Muscle layer of duodenum (tissue), 2 donors: Measurements from ENCODE around the gene CD300A.
A peak's percentile ranks its signal among the peaks of the same experiment; 100 is the strongest.

Experiments used
- H3K27ac ChIP-seq: one replicate; pipeline ENCODE4 v1.7.0; 2013; ENCODE audit warnings: mild to moderate bottlenecking, low read length
- H3K27me3 ChIP-seq: one replicate; pipeline ENCODE4 v1.7.0; 2013; ENCODE audit warnings: low read depth, mild to moderate bottlenecking, control low read depth, low read length
- H3K36me3 ChIP-seq, 2 donors: one replicate each; pipeline ENCODE4 v1.7.0; 2013; ENCODE audit warnings: low read length in 2 of 2, control low read depth in 1 of 2, mild to moderate bottlenecking in 1 of 2; ENCODE audit not compliant: insufficient read depth in 2 of 2, control insufficient read depth in 1 of 2
- H3K4me1 ChIP-seq, 2 donors: one replicate each; pipeline ENCODE4 v1.7.0; 2013; ENCODE audit warnings: low read length in 2 of 2, mild to moderate bottlenecking in 2 of 2, control low read depth in 1 of 2, moderate library complexity in 1 of 2; ENCODE audit not compliant: insufficient read depth in 2 of 2, control insufficient read depth in 1 of 2
- H3K4me3 ChIP-seq, 2 donors: one replicate each; pipeline ENCODE4 v1.7.0; 2013; ENCODE audit warnings: low read length in 2 of 2, low read depth in 1 of 2, mild to moderate bottlenecking in 1 of 2
- H3K9me3 ChIP-seq, 2 donors: one replicate each; pipeline ENCODE4 v1.7.0; 2013; ENCODE audit warnings: low read length in 2 of 2, control low read depth in 1 of 2, mild to moderate bottlenecking in 1 of 2; ENCODE audit not compliant: control insufficient read depth in 1 of 2
- donor health status: healthy.

The CD300A gene

GRCh38 chr17:74442291-74442669 is 24.2 kb upstream of the CD300A start:
- Histone ChIP-seq H3K36me3 (peaks cover 0 to 4% of the 10 kb centered on the region in 2 donors), H3K27ac (peak overlapping the region; percentile 40), H3K27me3 (no peaks in the 10 kb centered on the region), H3K4me1 (peaks cover 16 to 29% of the 10 kb centered on the region in 2 donors), H3K4me3 (no peak overlapping the region), H3K9me3 (peaks cover 0 to 7% of the 10 kb centered on the region in 2 donors)

- Histone ChIP-seq H3K27ac (peak overlapping the region; percentile 76), H3K4me3 (peak overlapping the region in 1 of 2 donors; percentile 27), H3K9me3 (peaks cover 0 to under 1% of the 10 kb centered on the region in 2 donors), H3K4me1 (peaks cover 16 to 29% of the 10 kb centered on the region in 2 donors), H3K27me3 (no peaks in the 10 kb centered on the region), H3K36me3 (peaks cover 0 to 4% of the 10 kb centered on the region in 2 donors)
Measured at GRCh38 chr17:74442670-74443515, 23.5 kb upstream of the CD300A start.

- H3K27ac ChIP-seq = peak overlapping the region; percentile 76
Measured at GRCh38 chr17:74443516-74444296, 22.7 kb upstream of the CD300A start.

GRCh38 chr17:74444406-74444805 is 22.0 kb upstream of the CD300A start:
- peak overlapping the region; percentile 76 for H3K27ac ChIP-seq
- no peak overlapping the region for H3K4me3 ChIP-seq
- no peaks in the 10 kb centered on the region for H3K27me3 ChIP-seq
- H3K36me3 ChIP-seq = peaks cover 0 to 4% of the 10 kb centered on the region in 2 donors
- peaks cover 16 to 29% of the 10 kb centered on the region in 2 donors for H3K4me1 ChIP-seq
- no peaks in the 10 kb centered on the region for H3K9me3 ChIP-seq

More at GRCh38 chr17:74443516-74444296, 22.7 kb upstream of the CD300A start:
- H3K9me3 ChIP-seq = no peaks in the 10 kb centered on the region
- H3K27me3 ChIP-seq = no peaks in the 10 kb centered on the region
- peak overlapping the region in 1 of 2 donors; percentile 27 for H3K4me3 ChIP-seq
- peaks cover 0 to 4% of the 10 kb centered on the region in 2 donors for H3K36me3 ChIP-seq
- H3K4me1 ChIP-seq = peaks cover 16 to 29% of the 10 kb centered on the region in 2 donors

- H3K4me3 ChIP-seq = no peak overlapping the region
- H3K27me3 ChIP-seq = no peaks in the 10 kb centered on the region
- peaks cover 16 to 29% of the 10 kb centered on the region in 2 donors for H3K4me1 ChIP-seq
- peaks cover 0 to under 1% of the 10 kb centered on the region in 2 donors for H3K36me3 ChIP-seq
- no peaks in the 10 kb centered on the region for H3K9me3 ChIP-seq
- H3K27ac ChIP-seq = no peak overlapping the region
Measured at GRCh38 chr17:74445158-74445557, 21.3 kb upstream of the CD300A start.

- no peaks in the 10 kb centered on the region for H3K36me3 ChIP-seq
- H3K27ac ChIP-seq = no peak overlapping the region
- peaks cover 16 to 29% of the 10 kb centered on the region in 2 donors for H3K4me1 ChIP-seq
Measured at GRCh38 chr17:74446551-74447500, 19.6 kb upstream of the CD300A start.

GRCh38 chr17:74447628-74448159 is 18.7 kb upstream of the CD300A start:
- Histone ChIP-seq H3K36me3 (no peaks in the 10 kb centered on the region), H3K4me1 (peaks cover 16 to 23% of the 10 kb centered on the region in 2 donors), H3K9me3 (no peaks in the 10 kb centered on the region), H3K27ac (no peak overlapping the region), H3K4me3 (no peak overlapping the region), H3K27me3 (no peaks in the 10 kb centered on the region)

More at GRCh38 chr17:74446551-74447500, 19.6 kb upstream of the CD300A start:
- H3K4me3 ChIP-seq = no peak overlapping the region
- no peaks in the 10 kb centered on the region for H3K27me3 ChIP-seq
- H3K9me3 ChIP-seq = no peaks in the 10 kb centered on the region

GRCh38 chr17:74448756-74449155 is 17.7 kb upstream of the CD300A start:
- peaks cover 6 to 22% of the 10 kb centered on the region in 2 donors for H3K4me1 ChIP-seq
- H3K9me3 ChIP-seq = no peaks in the 10 kb centered on the region
- H3K36me3 ChIP-seq = no peaks in the 10 kb centered on the region
- no peak overlapping the region for H3K4me3 ChIP-seq
- H3K27ac ChIP-seq = no peak overlapping the region
- no peaks in the 10 kb centered on the region for H3K27me3 ChIP-seq

GRCh38 chr17:74449306-74449705 is 17.1 kb upstream of the CD300A start:
- Histone ChIP-seq H3K4me1 (peaks cover under 1 to 19% of the 10 kb centered on the region in 2 donors), H3K9me3 (no peaks in the 10 kb centered on the region), H3K4me3 (no peak overlapping the region), H3K27ac (no peak overlapping the region), H3K27me3 (no peaks in the 10 kb centered on the region), H3K36me3 (no peaks in the 10 kb centered on the region)

- Histone ChIP-seq H3K4me3 (no peak overlapping the region), H3K27me3 (no peaks in the 10 kb centered on the region), H3K27ac (no peak overlapping the region), H3K36me3 (no peaks in the 10 kb centered on the region), H3K9me3 (no peaks in the 10 kb centered on the region), H3K4me1 (peaks cover 5 to 20% of the 10 kb centered on the region in 2 donors)
Measured at GRCh38 chr17:74449773-74450172, 16.7 kb upstream of the CD300A start.
